Measurements from ENCODE around the gene CAMSAP2.
"Not testable (repeated sequence)": the region's sequence is repeated elsewhere in the genome, so short reads cannot be mapped to it uniquely, and the experiment has no call there.

The CAMSAP2 gene

GRCh38 chr1:200786788-200787187 lies 48.1 kb downstream of the CAMSAP2 start:
- DNase-seq: no peak

DNA sequence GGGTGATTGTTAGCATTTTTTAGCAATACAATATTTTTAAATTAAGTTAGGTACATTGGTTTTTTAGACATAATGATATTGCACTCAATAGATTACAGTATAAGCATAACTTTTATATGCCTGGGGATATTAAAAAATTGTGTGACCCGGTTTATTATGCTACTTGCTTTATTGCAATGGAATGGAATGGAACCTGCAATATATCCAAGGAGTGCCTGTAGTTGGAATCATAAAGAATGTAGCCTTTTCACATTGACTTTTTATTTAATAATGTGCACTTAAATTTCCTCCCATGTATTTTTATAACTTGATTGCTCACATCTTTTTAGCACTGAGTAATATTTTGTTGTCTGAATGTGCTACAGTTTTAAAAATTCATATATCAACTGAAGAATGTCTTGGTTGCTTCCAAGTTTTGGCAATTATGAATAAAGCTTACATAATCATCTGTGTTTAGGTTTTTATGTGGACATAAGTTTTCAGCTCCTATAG lies 49.2 kb downstream of the CAMSAP2 start:
- no peak for DNase-seq

- DNase-seq: not testable (repeated sequence)
Observed at GRCh38 chr1:200791012-200791411, 52.3 kb downstream of the CAMSAP2 start.

DNA sequence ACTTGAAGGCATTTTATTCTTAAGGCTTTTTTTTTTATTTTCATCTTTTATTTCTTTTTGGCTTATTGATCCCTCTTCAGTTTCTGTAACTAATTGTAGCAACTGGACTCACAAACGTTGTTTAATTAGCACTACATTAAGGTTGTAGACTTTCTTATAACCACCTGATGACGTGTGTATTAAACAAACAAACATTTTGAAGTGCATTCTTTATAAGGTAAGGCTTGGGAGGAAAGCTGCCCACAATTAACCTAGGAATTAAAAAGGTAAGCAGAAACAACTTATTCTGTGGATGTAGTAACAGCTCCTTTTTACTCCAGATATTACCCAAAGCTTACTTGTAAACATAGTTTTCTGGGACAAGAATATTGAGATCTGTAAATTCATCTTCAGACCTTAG lies 55.0 kb downstream of the CAMSAP2 start:
- no peak for DNase-seq

GRCh38 chr1:200794506-200795065 lies 55.9 kb downstream of the CAMSAP2 start:
- no peak for DNase-seq

GRCh38 chr1:200795156-200795555 lies 56.5 kb downstream of the CAMSAP2 start:
- DNase-seq: no peak

DNA sequence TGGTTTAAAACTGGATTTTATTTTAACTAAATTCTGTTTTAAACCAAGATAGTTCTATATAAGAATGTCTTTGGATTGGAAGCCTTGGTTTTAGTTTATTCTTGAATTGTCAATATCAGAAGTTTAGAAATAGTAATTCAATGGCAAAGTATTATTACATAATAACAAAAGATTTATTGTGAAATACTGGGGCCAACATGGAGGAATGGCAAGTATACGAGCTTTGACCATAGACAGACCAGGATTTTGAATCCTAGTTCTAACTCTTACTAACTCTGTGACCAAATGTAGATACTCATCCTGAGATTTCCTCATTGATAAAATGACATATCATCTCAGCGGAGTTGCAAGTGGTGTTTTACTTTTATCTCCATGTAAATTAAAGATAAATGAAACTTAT lies 63.3 kb downstream of the CAMSAP2 start:
- no peak for DNase-seq

GRCh38 chr1:200802865-200803512 lies 64.3 kb downstream of the CAMSAP2 start:
- DNase-seq: peak; percentile 42

GRCh38 chr1:200805719-200806118 lies 67.0 kb downstream of the CAMSAP2 start:
- DNase-seq: no peak

DNA sequence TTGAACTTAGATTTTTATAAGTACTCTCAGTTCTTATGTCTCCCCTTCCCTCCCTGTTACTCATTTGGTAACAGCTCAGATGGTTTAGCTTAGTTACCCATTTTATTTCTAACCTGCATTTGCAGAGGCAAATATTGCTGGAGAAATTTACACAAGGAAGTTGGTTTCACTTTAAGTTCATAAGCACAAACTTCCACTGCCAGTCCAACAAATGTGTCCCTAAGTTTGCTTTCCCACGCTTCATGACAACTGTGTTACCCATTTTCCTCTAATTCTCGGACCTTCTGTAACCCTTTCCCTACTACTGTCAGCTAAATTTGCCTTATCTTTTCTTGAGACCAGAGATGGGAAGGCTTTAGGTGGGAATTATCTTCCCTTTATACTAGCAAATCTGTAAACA lies 70.2 kb downstream of the CAMSAP2 start:
- no peak for DNase-seq

- DNase-seq: no peak
Observed at GRCh38 chr1:200811704-200812103, 73.0 kb downstream of the CAMSAP2 start.

DNA sequence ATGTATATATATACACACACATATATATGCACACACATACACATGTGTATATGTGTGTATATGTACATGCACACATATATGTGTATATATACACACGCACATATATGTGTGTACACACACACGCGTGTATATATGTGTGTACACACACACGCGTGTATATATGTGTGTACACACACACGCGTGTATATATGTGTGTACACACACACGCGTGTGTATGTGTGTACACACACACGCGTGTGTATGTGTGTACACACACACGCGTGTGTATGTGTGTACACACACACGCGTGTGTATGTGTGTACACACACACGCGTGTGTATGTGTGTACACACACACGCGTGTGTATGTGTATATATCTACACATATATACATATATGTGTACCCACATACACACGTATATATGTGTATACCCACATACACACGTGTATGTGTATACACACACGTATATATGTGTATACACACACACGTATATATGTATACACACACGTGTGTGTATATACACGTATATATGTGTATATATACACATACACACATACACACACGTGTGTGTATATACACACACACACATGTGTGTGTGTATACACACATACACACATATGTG lies 78.0 kb downstream of the CAMSAP2 start:
- DNase-seq: not testable (repeated sequence)

- DNase-seq: no peak
Observed at GRCh38 chr1:200818248-200818647, 79.6 kb downstream of the CAMSAP2 start.

- no peak for DNase-seq
Observed at GRCh38 chr1:200819726-200820125, 81.0 kb downstream of the CAMSAP2 start.

GRCh38 chr1:200831091-200831490 lies 92.4 kb downstream of the CAMSAP2 start:
- no peak for DNase-seq

DNA sequence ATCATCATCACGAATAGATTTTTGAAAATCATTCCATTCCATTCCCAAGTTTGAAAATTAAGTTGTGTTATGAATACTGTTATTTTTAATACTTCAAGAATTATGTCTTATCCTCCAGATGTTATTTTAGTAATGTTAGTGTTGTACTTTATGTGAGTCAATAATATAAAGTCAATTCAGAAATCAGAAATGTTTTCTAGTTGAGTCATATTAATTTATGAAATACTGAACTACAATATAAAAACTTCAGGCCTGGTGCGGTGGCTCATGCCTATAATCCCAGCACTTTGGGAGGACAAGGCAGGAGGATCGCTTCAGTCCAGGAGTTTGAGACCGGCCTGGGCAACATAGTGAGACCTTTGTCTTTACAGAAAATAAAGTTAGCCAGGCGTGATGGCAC lies 95.7 kb downstream of the CAMSAP2 start:
- no peak for DNase-seq

- no peak for DNase-seq
Observed at GRCh38 chr1:200836213-200836612, 97.5 kb downstream of the CAMSAP2 start.

DNA sequence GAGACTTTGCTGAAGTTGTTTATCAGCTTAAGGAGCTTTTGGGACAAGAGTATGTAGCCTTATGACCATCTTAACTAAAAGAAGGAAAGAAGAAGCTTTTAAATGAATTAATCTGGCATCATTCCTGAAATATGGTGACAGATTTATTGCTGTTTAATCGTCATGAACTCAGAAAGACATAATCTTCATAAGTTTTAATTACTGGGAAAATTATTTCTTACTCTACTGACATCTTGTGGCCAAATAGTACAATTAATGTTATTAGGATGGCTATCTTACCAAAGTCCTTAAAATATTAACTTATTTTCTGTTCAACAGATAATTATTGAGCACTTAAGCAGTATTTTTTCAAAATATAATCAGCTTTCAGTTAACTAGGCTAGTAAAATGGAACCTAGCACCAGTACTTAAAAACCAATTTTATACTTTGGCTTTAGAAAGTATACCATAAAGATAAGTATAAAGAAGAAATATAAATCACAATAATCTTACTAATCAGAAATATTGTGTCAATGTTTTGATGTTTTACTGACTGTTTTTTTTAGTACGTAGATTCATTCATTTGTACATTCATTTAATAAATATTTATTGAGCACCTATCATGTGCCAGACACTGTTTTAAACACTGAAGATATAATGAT lies 99.4 kb downstream of the CAMSAP2 start:
- no peak for DNase-seq

DNA sequence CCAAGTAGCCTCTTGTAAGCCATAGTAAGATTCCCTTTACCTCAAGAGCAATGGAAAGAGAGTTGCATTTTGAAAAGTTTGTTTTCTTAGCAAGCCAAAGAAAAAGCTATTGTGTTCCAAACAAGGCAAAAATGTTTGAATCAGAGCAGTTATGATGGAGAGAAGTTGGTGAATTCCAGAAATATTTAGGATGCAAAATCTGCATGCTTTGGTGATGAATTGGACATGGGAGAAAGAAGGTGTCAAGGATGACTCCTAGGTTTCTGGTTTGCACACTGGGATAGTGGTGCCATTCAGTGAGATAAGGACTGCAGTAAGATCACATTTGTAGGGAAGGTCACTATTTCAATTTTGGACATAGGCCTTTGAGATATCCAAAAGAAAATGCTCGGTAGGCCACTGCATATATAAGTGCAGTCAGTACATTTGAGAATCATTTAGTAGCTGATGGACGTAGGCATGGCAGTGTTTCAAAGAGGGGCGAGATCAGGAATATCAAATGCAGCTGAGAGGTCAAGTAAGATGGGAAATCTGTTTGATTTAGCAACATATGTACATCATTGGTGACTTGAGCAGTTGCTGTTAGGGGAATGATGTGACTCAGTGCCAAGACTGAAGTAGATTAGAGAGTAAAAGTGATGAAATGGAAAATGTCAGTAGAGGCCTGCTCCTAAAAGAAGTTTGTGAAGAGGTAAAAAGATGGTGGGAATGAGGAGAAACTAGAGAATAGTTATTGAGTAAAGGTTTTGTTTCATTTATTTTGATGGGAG lies 100.2 kb downstream of the CAMSAP2 start:
- DNase-seq: no peak

DNA sequence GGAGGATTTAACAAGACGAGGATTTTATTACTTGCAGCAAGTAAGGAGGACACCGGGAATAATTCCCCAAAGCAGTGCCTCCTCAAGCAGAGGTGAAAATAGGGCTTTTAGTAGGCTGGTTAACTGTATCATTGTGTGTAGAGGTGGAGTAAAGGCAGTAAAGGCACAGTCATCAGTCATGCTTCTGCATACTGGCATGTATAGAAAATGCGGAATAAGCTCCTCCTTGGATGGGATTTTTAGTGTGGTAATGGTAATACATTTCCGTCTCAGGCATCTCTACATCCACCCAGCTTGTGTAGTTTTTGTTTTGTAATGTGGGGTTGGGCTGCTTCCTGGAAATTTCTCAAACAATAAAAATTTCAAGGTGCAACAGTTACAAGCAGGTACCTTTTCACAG lies 106.7 kb downstream of the CAMSAP2 start:
- DNase-seq: no peak

DNA sequence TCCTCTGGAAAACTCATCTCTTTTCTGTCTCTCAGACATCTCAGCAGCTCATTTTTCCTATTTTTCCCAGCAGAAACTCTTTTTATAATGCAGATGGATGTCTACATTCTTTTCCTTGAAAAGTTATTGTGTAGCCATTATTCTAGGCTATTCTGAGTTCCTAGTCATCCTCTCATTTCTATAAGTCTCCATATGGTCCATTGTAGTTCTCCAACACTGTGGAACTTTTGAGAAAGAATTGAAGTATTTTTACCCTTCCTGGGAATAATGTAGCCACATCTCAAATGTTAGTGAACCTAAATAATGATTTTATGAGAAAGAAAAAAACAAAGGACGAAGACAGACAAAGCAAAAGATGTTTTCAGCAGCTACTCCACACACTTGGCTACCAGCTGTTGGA lies 107.7 kb downstream of the CAMSAP2 start:
- DNase-seq: no peak

- DNase-seq: no peak
Observed at GRCh38 chr1:200849430-200849829, 110.7 kb downstream of the CAMSAP2 start.

DNA sequence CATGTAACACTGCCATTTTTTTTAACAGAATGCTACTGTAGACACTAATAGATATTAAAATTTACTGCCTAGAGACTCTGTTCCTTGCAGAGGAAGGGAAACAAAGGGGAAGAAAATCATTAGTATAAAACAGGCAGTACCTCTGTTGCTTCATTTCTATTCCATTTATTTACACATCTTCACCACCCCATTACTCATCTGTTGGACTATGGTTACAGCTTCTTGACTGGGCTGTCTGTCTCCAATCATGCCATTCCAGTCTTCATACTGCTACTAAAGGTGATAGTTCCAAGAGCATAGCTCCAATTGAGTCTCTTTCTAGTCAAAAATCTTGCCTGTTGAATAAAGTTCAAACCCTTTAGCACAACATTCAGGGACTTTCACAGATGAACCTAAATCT lies 111.9 kb downstream of the CAMSAP2 start:
- DNase-seq: no peak

Measured in T1000 (cell line).